GM12801 (cell line): ENCODE data around the gene LRRC2.

Source experiments
- TF ChIP-seq, protein P1 (sequence below): IDR thresholded peaks from one replicate; pipeline ENCODE4 v1.5.1; 2011; ENCODE audit warnings: control low read depth; ENCODE audit not compliant: insufficient read length; ENCODE audit errors: extremely low read depth

Gene LRRC2

GRCh38 chr3:46607603-46608028 is 41.5 kb upstream of the LRRC2 start:
- TF ChIP-seq, protein P1, sequence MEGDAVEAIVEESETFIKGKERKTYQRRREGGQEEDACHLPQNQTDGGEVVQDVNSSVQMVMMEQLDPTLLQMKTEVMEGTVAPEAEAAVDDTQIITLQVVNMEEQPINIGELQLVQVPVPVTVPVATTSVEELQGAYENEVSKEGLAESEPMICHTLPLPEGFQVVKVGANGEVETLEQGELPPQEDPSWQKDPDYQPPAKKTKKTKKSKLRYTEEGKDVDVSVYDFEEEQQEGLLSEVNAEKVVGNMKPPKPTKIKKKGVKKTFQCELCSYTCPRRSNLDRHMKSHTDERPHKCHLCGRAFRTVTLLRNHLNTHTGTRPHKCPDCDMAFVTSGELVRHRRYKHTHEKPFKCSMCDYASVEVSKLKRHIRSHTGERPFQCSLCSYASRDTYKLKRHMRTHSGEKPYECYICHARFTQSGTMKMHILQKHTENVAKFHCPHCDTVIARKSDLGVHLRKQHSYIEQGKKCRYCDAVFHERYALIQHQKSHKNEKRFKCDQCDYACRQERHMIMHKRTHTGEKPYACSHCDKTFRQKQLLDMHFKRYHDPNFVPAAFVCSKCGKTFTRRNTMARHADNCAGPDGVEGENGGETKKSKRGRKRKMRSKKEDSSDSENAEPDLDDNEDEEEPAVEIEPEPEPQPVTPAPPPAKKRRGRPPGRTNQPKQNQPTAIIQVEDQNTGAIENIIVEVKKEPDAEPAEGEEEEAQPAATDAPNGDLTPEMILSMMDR, result no peak

DNA sequence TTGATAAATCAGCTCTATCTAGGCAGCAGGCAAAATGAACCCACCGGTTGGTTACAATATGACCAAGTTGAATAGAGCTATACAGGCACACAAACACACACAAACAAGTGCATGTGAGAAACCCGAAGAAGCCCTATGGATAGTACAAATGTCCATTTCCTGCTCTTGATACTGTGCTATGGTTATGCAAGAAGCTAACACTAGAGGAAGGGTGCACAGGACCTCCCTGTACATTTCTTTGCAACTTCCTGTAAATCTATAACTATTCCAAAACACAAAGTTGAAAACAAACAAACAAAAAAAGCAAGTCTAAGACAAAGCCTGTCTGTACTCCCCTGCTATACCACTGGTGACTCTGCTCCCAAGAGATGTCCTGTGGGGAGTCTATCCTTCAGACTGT is 38.0 kb upstream of the LRRC2 start:
- TF ChIP-seq, protein P1, result no peak

GRCh38 chr3:46603446-46604046 is 37.4 kb upstream of the LRRC2 start:
- TF ChIP-seq, protein P1, result no peak

DNA sequence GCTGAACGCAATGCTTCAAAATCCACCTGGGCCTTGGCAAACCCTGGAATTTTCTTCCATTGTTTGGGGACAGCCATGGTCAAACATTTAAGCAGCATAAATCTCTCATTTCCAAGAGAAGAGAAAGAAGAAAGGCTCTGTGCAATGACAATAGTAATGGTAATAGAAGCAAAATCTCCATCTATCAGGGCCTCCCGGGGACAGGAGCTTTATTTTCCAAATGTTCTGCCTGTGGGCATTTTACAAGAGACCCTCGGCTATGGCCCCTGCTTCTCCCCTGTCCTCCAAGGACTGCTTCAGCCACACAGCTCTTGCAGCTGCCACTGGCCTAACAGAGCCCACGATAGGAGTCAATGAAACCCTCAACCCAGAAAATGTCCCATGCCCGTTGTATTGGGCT is 33.5 kb upstream of the LRRC2 start:
- TF ChIP-seq, protein P1, result no peak

GRCh38 chr3:46595819-46596314 is 29.8 kb upstream of the LRRC2 start:
- TF ChIP-seq, protein P1, result no peak

DNA sequence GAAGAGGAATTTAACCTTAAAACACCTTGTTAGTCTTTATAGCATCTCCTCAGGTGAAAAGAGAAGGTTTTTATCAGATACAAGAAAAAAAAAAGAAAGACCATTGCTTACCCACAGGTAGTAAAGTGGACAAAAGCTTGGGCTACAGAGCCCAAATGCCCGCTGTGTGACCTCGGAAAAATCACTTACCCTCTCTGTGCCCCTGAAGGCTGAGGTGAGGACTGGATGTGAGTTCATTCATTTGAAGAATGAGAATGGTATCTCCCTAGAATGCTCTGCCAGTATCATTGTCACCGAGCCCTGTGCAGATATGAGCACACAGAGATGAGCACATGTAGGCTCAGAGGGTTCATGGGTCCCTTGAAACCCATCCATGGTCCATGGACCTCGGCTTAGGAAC is 28.6 kb upstream of the LRRC2 start:
- TF ChIP-seq, protein P1, result no peak

- TF ChIP-seq, protein P1, result no peak
These were observed 27.9 kb upstream of the LRRC2 start for GRCh38 chr3:46593979-46594378.
